ENCODE data around the gene PCSK5.

The PCSK5 gene

GRCh38 chr9:76155361-76155760 is 264.9 kb downstream of the PCSK5 start:
- DNase-seq = no peak

GRCh38 chr9:76158713-76159112 is 268.2 kb downstream of the PCSK5 start:
- DNase-seq = no peak

- DNase-seq = no peak
Measured at GRCh38 chr9:76159293-76159926, 268.9 kb downstream of the PCSK5 start.

- no peak for DNase-seq
Measured at GRCh38 chr9:76161106-76161505, 270.6 kb downstream of the PCSK5 start.

GRCh38 chr9:76161541-76161940 is 271.1 kb downstream of the PCSK5 start:
- DNase-seq = no peak

GRCh38 chr9:76162086-76162730 is 271.7 kb downstream of the PCSK5 start:
- DNase-seq = no peak

- no peak for DNase-seq
Measured at GRCh38 chr9:76162751-76163500, 272.5 kb downstream of the PCSK5 start.

- DNase-seq = no peak
Measured at GRCh38 chr9:76166526-76166925, 276.1 kb downstream of the PCSK5 start.

GRCh38 chr9:76176171-76176570 is 285.7 kb downstream of the PCSK5 start:
- no peak for DNase-seq

- no peak for DNase-seq
Measured at GRCh38 chr9:76177931-76178330, 287.5 kb downstream of the PCSK5 start.

GRCh38 chr9:76180541-76180940 is 290.1 kb downstream of the PCSK5 start:
- no peak for DNase-seq

- no peak for DNase-seq
Measured at GRCh38 chr9:76181020-76181641, 290.7 kb downstream of the PCSK5 start.

- DNase-seq = no peak
Measured at GRCh38 chr9:76181781-76182180, 291.3 kb downstream of the PCSK5 start.

- no peak for DNase-seq
Measured at GRCh38 chr9:76185432-76185831, 295.0 kb downstream of the PCSK5 start.

GRCh38 chr9:76188286-76188685 is 297.8 kb downstream of the PCSK5 start:
- DNase-seq = no peak

GRCh38 chr9:76188905-76189304 is 298.4 kb downstream of the PCSK5 start:
- no peak for DNase-seq

GRCh38 chr9:76191493-76191892 is 301.0 kb downstream of the PCSK5 start:
- DNase-seq = no peak

GRCh38 chr9:76192013-76192412 is 301.5 kb downstream of the PCSK5 start:
- DNase-seq = no peak

GRCh38 chr9:76194896-76195295 is 304.4 kb downstream of the PCSK5 start:
- DNase-seq = no peak

GRCh38 chr9:76198336-76198735 is 307.9 kb downstream of the PCSK5 start:
- no peak for DNase-seq

- no peak for DNase-seq
Measured at GRCh38 chr9:76200315-76200714, 309.8 kb downstream of the PCSK5 start.

GRCh38 chr9:76200745-76201144 is 310.3 kb downstream of the PCSK5 start:
- no peak for DNase-seq

GRCh38 chr9:76203373-76203772 is 312.9 kb downstream of the PCSK5 start:
- no peak for DNase-seq

GRCh38 chr9:76206821-76207220 is 316.3 kb downstream of the PCSK5 start:
- DNase-seq = no peak
